ENCODE measurements around the gene MPDU1. TPM values are rescaled to one million over a fixed set of nuclear protein-coding genes. Genes with fewer than 3 reads are reported as not detected.

MPDU1 gene
- 48.0 TPM for total RNA-seq

GRCh38 chr17:7583253-7584109 is at the start of gene MPDU1:
MPDU1 (plus strand) TSS chr17:7583852; CDS start chr17:7583863, 11 bp downstream.
- Histone ChIP-seq H3K4me3 (ENCODE audit: low read length) (peak within 1 kb of the TSS; percentile 61), H3K4me1 (ENCODE audit: insufficient read depth, low read length) (peaks cover 86% of the 10 kb centered on the region), H3K9me3 (ENCODE audit: low read depth, low read length) (no peaks in the 10 kb centered on the region), H3K27me3 (ENCODE audit: insufficient read depth, low read length) (no peaks in the 10 kb centered on the region)

- no peaks in the 10 kb centered on the region for H3K27me3 ChIP-seq (ENCODE audit: insufficient read depth, low read length)
- no peak overlapping the region for H3K4me3 ChIP-seq (ENCODE audit: low read length)
- H3K9me3 ChIP-seq (ENCODE audit: low read depth, low read length), result no peaks in the 10 kb centered on the region
- H3K4me1 ChIP-seq (ENCODE audit: insufficient read depth, low read length), result no peaks in the 10 kb centered on the region
Measured at GRCh38 chr17:7538050-7538449, 45.6 kb upstream of the MPDU1 start.

- no peak overlapping the region for H3K4me3 ChIP-seq (ENCODE audit: low read length)
- no peaks in the 10 kb centered on the region for H3K4me1 ChIP-seq (ENCODE audit: insufficient read depth, low read length)
- H3K9me3 ChIP-seq (ENCODE audit: low read depth, low read length), result no peaks in the 10 kb centered on the region
- no peaks in the 10 kb centered on the region for H3K27me3 ChIP-seq (ENCODE audit: insufficient read depth, low read length)
Measured at GRCh38 chr17:7538891-7539545, 44.6 kb upstream of the MPDU1 start.

- no peaks in the 10 kb centered on the region for H3K9me3 ChIP-seq (ENCODE audit: low read depth, low read length)
- H3K4me1 ChIP-seq (ENCODE audit: insufficient read depth, low read length), result no peaks in the 10 kb centered on the region
- no peaks in the 10 kb centered on the region for H3K27me3 ChIP-seq (ENCODE audit: insufficient read depth, low read length)
- H3K4me3 ChIP-seq (ENCODE audit: low read length), result no peak overlapping the region
Measured at GRCh38 chr17:7541074-7541621, 42.5 kb upstream of the MPDU1 start.

GRCh38 chr17:7544911-7545310 is 38.7 kb upstream of the MPDU1 start:
- Histone ChIP-seq H3K4me1 (ENCODE audit: insufficient read depth, low read length) (peaks cover 18% of the 10 kb centered on the region), H3K27me3 (ENCODE audit: insufficient read depth, low read length) (no peaks in the 10 kb centered on the region), H3K9me3 (ENCODE audit: low read depth, low read length) (no peaks in the 10 kb centered on the region), H3K4me3 (ENCODE audit: low read length) (no peak overlapping the region)

- no peaks in the 10 kb centered on the region for H3K27me3 ChIP-seq (ENCODE audit: insufficient read depth, low read length)
- H3K4me1 ChIP-seq (ENCODE audit: insufficient read depth, low read length), result peaks cover 56% of the 10 kb centered on the region
- peak within 1 kb of the TSS; percentile 52 for H3K4me3 ChIP-seq (ENCODE audit: low read length)
- H3K9me3 ChIP-seq (ENCODE audit: low read depth, low read length), result no peaks in the 10 kb centered on the region
Measured at GRCh38 chr17:7548585-7549400, 34.9 kb upstream of the MPDU1 start, which contains the start of gene TNFSF12. TNFSF12 (plus strand) TSS chr17:7549058; CDS start chr17:7549154, 96 bp downstream.

GRCh38 chr17:7549401-7550055 is 34.1 kb upstream of the MPDU1 start:
- no peaks in the 10 kb centered on the region for H3K9me3 ChIP-seq (ENCODE audit: low read depth, low read length)
- peaks cover 63% of the 10 kb centered on the region for H3K4me1 ChIP-seq (ENCODE audit: insufficient read depth, low read length)
- H3K27me3 ChIP-seq (ENCODE audit: insufficient read depth, low read length), result no peaks in the 10 kb centered on the region
- H3K4me3 ChIP-seq (ENCODE audit: low read length), result peak overlapping the region; percentile 52

GRCh38 chr17:7550344-7550743 is 33.3 kb upstream of the MPDU1 start:
- Histone ChIP-seq H3K27me3 (ENCODE audit: insufficient read depth, low read length) (no peaks in the 10 kb centered on the region), H3K4me1 (ENCODE audit: insufficient read depth, low read length) (peaks cover 71% of the 10 kb centered on the region), H3K9me3 (ENCODE audit: low read depth, low read length) (no peaks in the 10 kb centered on the region), H3K4me3 (ENCODE audit: low read length) (no peak overlapping the region)

- Histone ChIP-seq H3K27me3 (ENCODE audit: insufficient read depth, low read length) (no peaks in the 10 kb centered on the region), H3K9me3 (ENCODE audit: low read depth, low read length) (no peaks in the 10 kb centered on the region), H3K4me3 (ENCODE audit: low read length) (no peak overlapping the region), H3K4me1 (ENCODE audit: insufficient read depth, low read length) (peaks cover 75% of the 10 kb centered on the region)
Measured at GRCh38 chr17:7551396-7551795, 32.3 kb upstream of the MPDU1 start.

GRCh38 chr17:7552621-7553051 is 31.0 kb upstream of the MPDU1 start:
- Histone ChIP-seq H3K9me3 (ENCODE audit: low read depth, low read length) (no peaks in the 10 kb centered on the region), H3K27me3 (ENCODE audit: insufficient read depth, low read length) (no peaks in the 10 kb centered on the region), H3K4me1 (ENCODE audit: insufficient read depth, low read length) (peaks cover 85% of the 10 kb centered on the region), H3K4me3 (ENCODE audit: low read length) (no peak overlapping the region)

GRCh38 chr17:7553356-7553755 is 30.3 kb upstream of the MPDU1 start:
- peaks cover 87% of the 10 kb centered on the region for H3K4me1 ChIP-seq (ENCODE audit: insufficient read depth, low read length)
- H3K4me3 ChIP-seq (ENCODE audit: low read length), result no peak overlapping the region
- H3K9me3 ChIP-seq (ENCODE audit: low read depth, low read length), result no peaks in the 10 kb centered on the region
- no peaks in the 10 kb centered on the region for H3K27me3 ChIP-seq (ENCODE audit: insufficient read depth, low read length)

- Histone ChIP-seq H3K27me3 (ENCODE audit: insufficient read depth, low read length) (no peaks in the 10 kb centered on the region), H3K9me3 (ENCODE audit: low read depth, low read length) (no peaks in the 10 kb centered on the region), H3K4me1 (ENCODE audit: insufficient read depth, low read length) (peaks cover 88% of the 10 kb centered on the region), H3K4me3 (ENCODE audit: low read length) (no peak overlapping the region)
Measured at GRCh38 chr17:7555320-7555948, 28.2 kb upstream of the MPDU1 start.

GRCh38 chr17:7556627-7557026 is 27.0 kb upstream of the MPDU1 start:
- Histone ChIP-seq H3K9me3 (ENCODE audit: low read depth, low read length) (no peaks in the 10 kb centered on the region), H3K27me3 (ENCODE audit: insufficient read depth, low read length) (no peaks in the 10 kb centered on the region), H3K4me1 (ENCODE audit: insufficient read depth, low read length) (peaks cover 87% of the 10 kb centered on the region), H3K4me3 (ENCODE audit: low read length) (no peak overlapping the region)
